Bronchial epithelial cell (primary cell): Measurements from ENCODE around the gene GPRC5D. TPM values are rescaled to one million over a fixed set of nuclear protein-coding genes. Genes with fewer than 3 reads are reported as not detected.

Experiments used
- DNase-seq: peaks from one replicate; pipeline ENCODE4 v3.0.0-alpha.2; 2010; ENCODE audit warnings: low read depth
- FAIRE-seq: peaks from 2 replicates; lab custom pipeline; 2011; peaks lifted over from hg19 to GRCh38; lab: Jason Lieb, UNC
- H3K27me3 ChIP-seq: 2 replicates; pipeline ENCODE4 v1.5.1; 2011; ENCODE audit warnings: low read length; ENCODE audit not compliant: control insufficient read depth, insufficient read depth
- H3K36me3 ChIP-seq: 2 replicates; pipeline ENCODE4 v1.5.1; 2011; ENCODE audit warnings: low read length; ENCODE audit not compliant: control insufficient read depth, insufficient read depth
- H3K4me3 ChIP-seq: 2 replicates; pipeline ENCODE4 v1.5.1; 2011; ENCODE audit warnings: mild to moderate bottlenecking, low read depth, low read length, control low read depth
- total RNA-seq: library from RNA; depleted of rRNA; stranded (reverse); fragments of >200 nt; gene quantifications from 2 replicates; pipeline ENCODE4 v1.2.1, GENCODE V29; 2014
- TF ChIP-seq, protein P1 (sequence below): IDR thresholded peaks from 2 replicates; pipeline ENCODE4 v1.5.1; 2011; ENCODE audit warnings: mild to moderate bottlenecking, moderate library complexity, low read length, control low read depth, inconsistent platforms; ENCODE audit not compliant: insufficient read depth, severe bottlenecking

GPRC5D gene
- total RNA-seq, 1 donor from 2014 or later = not detected

DNA sequence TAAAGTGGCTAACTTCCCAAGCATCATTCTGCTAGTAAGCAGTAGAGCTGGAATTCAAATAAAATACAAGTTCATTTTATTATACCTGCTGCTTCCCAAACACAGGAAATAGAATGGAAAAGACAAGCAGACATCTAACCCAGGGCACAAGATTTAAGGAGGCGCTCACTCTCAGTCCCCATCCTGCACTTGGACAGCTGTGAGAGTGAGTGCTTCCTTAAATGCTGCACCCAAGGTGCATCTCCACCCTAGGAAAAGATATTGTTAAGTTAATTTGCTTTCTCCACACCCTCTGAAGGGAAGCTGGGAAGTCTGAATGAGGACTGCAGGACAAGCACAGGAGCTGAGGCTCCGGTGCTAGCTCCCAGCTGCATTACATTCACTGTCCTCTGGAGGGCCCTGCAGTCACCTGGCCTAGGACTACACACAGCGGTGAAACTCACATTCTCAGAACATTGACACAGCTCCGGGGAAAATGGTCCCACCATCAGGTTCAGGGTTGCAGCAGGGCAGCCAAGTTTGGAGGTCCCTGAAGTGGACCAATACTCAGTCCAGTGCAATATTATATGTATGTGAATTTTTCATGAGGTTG, 33.9 kb upstream of the GPRC5D start:
- Histone ChIP-seq H3K27me3 (no peaks in the 10 kb centered on the region), H3K36me3 (peaks cover 7% of the 10 kb centered on the region), H3K4me3 (no peak overlapping the region)
- TF ChIP-seq, protein P1, sequence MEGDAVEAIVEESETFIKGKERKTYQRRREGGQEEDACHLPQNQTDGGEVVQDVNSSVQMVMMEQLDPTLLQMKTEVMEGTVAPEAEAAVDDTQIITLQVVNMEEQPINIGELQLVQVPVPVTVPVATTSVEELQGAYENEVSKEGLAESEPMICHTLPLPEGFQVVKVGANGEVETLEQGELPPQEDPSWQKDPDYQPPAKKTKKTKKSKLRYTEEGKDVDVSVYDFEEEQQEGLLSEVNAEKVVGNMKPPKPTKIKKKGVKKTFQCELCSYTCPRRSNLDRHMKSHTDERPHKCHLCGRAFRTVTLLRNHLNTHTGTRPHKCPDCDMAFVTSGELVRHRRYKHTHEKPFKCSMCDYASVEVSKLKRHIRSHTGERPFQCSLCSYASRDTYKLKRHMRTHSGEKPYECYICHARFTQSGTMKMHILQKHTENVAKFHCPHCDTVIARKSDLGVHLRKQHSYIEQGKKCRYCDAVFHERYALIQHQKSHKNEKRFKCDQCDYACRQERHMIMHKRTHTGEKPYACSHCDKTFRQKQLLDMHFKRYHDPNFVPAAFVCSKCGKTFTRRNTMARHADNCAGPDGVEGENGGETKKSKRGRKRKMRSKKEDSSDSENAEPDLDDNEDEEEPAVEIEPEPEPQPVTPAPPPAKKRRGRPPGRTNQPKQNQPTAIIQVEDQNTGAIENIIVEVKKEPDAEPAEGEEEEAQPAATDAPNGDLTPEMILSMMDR = peak; percentile 69
- FAIRE-seq = no peak
- DNase-seq = peak; percentile 22

DNA sequence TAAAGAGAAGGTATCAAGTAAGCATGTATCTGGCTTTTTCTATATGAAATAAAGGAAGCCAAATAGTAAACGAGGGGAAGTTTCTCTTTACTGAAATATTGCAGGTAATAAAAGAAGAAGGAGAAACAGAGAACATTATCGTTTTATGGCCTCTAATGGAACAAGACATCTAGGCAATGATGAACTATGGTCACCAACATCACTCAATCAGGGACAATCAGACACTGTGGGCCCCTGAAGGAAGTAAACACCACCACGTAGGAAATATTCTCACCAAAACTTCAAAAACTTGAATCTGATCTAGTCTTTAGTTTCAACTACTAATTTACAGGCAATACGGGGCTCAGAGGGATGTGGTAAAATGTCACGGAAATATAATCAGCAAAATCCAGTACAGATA, 32.2 kb upstream of the GPRC5D start:
- TF ChIP-seq, protein P1 = no peak
- FAIRE-seq (no peak), DNase-seq (no peak)
- Histone ChIP-seq H3K27me3 (no peaks in the 10 kb centered on the region), H3K4me3 (no peak overlapping the region), H3K36me3 (peaks cover 14% of the 10 kb centered on the region)

DNA sequence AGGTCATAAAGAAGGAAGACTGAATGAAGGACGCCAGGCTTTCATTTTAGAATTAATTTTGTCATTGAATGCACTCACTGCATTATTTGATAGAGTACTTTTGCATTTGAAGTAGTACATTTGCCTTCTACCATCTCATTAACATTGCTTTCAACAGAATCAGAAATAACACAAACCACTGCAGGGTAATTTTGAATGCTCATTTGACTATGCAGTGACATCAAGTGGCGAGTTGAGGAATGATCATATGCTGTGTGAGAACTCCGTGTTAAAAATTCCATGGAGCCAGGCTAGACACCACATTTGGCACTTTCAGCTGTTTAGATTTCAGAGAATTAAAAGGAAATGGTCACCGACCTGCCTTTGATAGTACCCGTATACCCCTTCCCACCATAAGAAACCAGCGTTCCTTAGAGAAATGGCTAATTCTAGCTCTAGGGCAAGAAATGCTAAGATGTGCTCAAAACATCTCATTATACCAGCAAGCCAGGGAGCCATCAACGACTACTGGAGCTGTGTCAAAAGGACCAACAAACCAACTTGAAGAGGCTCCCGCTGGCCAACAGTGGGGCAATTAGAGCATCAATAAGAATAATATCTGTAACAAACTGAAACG, 31.6 kb upstream of the GPRC5D start:
- DNase-seq (peak; percentile 55), FAIRE-seq (no peak)

DNA sequence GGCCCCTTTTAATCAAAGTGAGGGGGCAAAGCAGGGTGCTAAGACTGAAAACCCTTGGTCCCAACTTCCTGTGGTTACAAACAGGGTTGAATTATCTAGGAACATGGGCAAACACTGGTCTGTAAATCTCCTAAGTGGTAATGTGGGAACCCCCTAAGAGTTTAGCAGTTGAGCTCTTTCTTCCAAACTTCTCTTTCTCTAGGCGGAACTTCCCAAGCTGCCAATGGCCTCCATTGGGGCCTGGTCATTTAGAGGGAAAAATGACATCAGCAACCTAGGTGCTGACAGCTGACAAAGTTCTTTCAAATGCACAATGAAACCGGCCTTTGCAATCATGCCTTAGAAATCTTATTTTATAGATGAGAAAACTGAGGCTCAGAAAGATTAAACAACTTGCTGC, 30.4 kb upstream of the GPRC5D start:
- TF ChIP-seq, protein P1 = no peak
- Histone ChIP-seq H3K36me3 (peaks cover 9% of the 10 kb centered on the region), H3K27me3 (no peaks in the 10 kb centered on the region), H3K4me3 (no peak overlapping the region)
- no peak for DNase-seq
- no peak for FAIRE-seq

More for the DNA sequence above, 31.6 kb upstream of the GPRC5D start:
- TF ChIP-seq, protein P1 = peak; percentile 58
- no peak overlapping the region for H3K4me3 ChIP-seq
- no peaks in the 10 kb centered on the region for H3K27me3 ChIP-seq
- peaks cover 9% of the 10 kb centered on the region for H3K36me3 ChIP-seq

DNA sequence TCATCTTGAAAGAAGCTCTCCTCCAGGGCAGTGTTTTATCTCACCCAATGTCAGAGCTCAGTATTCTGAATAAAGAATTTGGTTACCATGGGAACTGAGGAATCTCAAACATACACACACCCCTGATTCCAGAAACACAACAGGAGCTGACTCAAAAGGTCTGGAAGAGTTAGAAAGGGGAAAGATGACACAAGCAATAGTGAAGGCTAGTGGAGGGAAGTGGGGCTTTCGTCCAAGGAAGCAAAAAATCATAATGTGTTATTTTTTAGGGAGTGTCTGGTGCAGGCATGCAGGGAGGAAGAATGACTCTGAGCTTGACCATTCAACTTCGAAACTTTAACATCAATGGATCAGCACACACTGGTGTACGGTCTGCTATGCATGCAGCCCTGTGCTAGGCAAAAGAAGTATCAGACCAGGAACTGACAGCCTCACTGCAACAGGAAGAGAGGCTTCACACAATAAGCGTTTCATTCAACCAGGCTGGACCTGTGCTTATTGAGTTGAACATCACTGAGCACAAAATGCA, 27.8 kb upstream of the GPRC5D start:
- TF ChIP-seq, protein P1 = no peak
- Histone ChIP-seq H3K36me3 (peaks cover 12% of the 10 kb centered on the region), H3K4me3 (no peak overlapping the region), H3K27me3 (no peaks in the 10 kb centered on the region)
- peak; percentile 44 for DNase-seq
- no peak for FAIRE-seq

DNA sequence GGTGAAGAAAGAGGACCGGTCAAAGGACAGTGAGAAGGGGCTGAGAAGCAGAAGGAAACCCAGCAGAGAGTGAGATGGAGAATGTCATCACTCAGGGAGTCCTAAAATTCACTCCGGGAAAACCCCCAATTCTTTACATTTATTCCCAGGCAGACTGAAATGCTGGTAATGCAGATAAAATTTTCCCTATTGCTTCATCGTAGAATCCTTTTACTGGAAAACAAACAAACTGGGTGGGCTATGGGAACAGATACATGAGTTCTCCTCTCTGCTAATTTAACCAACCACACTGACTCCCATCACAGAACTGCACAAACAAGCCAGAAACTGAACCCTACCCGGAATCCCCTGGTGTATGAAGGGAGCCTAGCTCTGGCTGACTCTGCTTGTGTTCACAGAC, 27.2 kb upstream of the GPRC5D start:
- TF ChIP-seq, protein P1 = no peak
- no peaks in the 10 kb centered on the region for H3K27me3 ChIP-seq
- FAIRE-seq (no peak), DNase-seq (no peak)
- H3K36me3 ChIP-seq = peaks cover 12% of the 10 kb centered on the region
- H3K4me3 ChIP-seq = no peak overlapping the region
